Activated CD8-positive, alpha-beta memory T cell treated with anti-CD3 and anti-CD28 coated beads for 48 hours (primary cell): ENCODE data around the gene GATA5.

ENCODE experiments used
- DNase-seq, 3 experiments: peaks; one replicate each; pipeline ENCODE4 v3.0.0-alpha.2; 2020; ENCODE audit warnings: low read depth in 2 of 3, low spot score in 2 of 3

GATA5 gene

GRCh38 chr20:62488470-62488869 is 12.7 kb upstream of the GATA5 start:
- DNase-seq: no peak

GRCh38 chr20:62487561-62488354 is 12.0 kb upstream of the GATA5 start:
- DNase-seq: no peak

GRCh38 chr20:62487118-62487517 is 11.3 kb upstream of the GATA5 start:
- DNase-seq: no peak

DNA sequence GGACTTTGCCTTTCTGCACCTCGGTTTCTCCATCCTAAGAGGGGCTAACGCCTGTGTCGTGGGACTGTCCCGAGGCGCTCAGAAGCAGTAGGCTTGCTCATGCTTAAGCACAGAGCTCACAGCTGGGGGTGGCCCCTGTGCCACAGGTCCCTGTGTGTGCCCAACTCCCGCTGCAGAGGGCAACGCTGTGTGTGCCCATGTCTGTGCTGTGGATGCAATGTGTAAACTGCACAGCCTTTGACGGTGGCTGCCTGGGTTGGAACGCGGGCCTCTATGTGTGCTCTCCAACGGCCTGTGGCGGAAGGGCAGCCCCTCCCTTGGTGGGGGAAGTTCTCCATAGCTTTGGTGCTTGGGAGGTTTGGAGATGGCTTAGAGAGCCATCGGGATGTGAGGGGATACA is 10.7 kb upstream of the GATA5 start:
- DNase-seq: no peak

- DNase-seq: no peak
Observed at GRCh38 chr20:62485701-62486089, 9.9 kb upstream of the GATA5 start.

DNA sequence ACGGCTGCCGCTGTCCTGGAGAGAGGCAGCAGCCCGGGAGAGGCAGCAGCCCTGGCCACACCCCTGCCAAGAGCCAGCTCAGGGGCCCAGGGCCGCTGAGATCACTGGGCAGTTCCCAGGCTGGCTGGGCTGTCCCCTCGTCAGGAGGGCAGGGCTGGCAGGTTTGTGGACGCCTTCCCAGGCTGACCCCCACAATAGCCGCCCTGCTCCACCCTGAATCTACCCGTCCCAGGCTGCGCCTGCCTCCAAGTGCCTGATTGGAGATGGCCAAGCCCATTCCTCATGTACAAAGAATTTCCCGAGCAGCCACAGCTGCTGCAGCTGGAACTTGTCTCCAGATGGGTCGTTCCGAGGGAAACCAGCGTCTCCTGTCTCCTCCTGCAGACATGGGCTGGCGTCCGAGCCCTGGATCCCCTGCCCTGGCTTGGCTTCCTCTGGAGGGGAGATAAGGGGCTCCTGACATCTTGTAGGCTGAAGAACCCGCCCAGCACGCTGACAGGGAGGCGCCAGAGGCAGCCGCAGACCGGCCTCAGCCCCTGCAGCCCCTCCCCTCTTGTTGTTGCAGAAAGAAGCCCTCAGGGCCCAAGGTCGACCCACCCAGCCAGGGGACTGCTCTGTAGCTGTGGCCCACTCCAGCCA is 9.4 kb upstream of the GATA5 start:
- no peak for DNase-seq

GRCh38 chr20:62484478-62484877 is 8.7 kb upstream of the GATA5 start:
- DNase-seq: no peak

- DNase-seq: no peak
Observed at GRCh38 chr20:62483613-62484458, 8.0 kb upstream of the GATA5 start.

- no peak for DNase-seq
Observed at GRCh38 chr20:62482974-62483373, 7.2 kb upstream of the GATA5 start.

DNA sequence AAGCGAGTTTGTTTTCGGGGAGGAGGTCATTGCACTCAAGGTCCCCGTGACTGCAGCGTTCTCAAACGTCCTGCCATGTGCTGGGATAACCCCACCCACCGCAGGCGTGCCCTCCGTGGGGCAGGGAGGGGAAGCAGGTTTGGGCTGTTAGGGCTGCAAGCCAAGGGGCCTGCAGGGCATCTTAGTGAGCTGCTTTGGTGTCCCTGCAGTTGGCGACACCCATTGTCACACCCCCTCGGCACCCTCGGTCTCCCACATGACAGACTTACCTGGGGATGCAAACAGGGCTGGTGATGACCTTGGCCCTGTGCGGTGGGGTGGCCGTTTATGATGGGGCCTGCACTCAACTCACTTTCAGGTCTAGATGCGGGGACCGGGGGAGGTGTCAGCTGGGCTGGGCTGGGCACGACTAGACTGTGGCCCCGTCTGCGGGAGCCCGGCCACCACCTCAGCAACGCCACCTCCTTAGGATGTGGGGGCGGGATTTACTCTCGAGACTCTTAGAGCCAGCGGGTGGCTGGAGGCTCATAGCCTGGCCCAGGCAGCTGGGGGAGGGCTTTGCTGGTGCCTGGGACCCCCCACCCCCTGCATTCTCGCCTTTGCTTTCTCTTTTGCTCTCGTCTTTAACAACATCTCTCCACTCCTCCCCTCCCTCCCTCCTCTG is 6.5 kb upstream of the GATA5 start:
- DNase-seq: no peak

DNA sequence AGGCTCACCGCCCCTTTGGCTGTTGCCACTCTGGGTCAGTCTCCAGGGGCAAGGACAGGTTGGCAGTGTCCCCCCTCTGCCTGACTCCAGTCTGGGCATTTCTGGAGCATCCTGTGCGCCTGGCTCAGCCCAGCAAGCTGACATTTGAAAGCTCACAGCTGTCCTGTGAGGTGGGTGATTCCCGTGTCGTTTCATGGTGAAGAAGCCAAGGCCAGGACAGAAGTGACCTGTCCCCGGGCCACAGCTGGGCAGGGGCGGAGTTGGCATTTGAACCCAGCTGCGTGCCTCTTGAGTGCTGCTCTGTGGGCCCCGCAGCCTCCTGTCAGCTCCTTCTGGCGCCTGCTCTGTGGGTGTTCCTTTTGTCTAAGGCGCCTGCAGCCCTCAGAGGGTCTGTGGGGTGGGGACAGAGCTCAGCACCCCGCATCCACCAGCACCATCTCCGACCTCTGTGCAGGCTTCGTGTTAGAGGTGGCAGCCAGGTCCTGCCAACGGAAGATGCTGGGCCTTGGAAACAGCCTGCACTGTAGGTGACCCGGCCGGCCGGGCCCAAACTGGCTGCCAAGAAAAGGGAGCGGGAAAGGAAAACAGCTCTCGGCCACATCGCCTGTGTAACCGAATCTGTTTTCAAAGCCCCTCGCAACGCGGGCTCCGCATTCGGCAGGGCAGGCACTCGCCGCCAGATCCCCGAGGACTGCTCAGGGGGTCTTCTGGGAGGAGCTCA is 5.8 kb upstream of the GATA5 start:
- DNase-seq: no peak

DNA sequence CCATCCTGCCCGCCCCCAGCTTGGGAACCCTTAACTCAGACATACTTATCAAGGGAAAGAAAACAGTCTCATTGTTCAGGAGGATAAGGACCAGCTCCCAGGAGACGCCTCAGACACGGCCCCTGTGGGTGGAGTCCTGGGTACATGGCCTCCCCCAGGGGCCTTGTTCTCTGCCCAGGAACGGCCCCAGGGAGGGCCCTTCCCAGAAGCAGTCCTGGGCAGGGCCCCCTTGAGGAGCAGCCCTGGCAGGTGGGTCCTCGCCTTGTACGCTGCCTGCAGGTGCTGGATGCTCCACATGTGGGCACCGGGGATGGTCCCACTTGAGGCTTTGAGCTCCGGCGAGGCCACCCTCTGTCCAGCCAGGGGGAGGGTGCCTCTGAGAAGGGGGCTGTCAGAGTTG is 4.5 kb upstream of the GATA5 start:
- DNase-seq: no peak

- no peak for DNase-seq
Observed at GRCh38 chr20:62479656-62480055, 3.9 kb upstream of the GATA5 start.

GRCh38 chr20:62479156-62479555 is 3.4 kb upstream of the GATA5 start:
- no peak for DNase-seq

DNA sequence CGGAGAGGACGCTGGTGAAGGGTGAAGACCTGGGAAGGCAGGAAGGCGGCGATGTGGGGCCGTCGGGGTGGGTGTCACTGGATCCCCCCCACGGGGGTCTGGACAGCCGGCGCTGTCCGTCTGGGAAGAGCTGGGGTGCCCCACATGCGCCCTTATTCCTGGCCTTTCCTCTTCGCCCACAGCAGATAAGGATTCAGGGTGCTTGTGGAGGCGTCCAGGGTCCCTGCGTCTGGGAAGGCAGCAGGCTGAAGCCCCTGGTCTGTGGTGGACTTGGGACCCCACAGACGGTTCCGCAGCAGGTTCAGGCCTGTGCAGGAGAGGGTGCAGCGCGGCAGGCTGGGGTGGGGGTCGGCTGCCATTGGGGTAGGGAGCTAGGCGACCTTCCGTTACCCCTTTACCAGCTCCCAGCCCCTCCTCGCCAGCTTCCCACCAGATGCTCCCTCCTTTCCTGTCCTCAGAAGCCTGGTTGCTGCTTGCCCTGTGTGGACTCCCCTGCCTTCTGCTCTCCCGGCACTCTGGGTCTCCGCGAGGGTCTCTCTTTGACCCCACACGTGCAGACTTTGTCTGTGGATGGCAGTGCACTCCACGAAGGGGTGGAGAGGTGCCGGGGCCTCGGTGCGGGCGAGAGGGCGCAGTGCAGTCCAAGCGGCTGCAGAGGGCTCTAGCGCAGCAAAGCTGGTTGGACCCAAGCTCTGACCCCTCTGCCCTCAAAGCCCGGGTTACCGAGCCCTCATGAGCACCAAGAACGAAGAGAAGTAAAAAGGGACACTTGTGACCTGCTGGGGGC is 2.1 kb upstream of the GATA5 start:
- DNase-seq: no peak

- no peak for DNase-seq
Observed at GRCh38 chr20:62476056-62476838, 452 bp upstream of the GATA5 start.

GRCh38 chr20:62475027-62475771 is 596 bp downstream of the GATA5 start:
- no peak for DNase-seq

DNA sequence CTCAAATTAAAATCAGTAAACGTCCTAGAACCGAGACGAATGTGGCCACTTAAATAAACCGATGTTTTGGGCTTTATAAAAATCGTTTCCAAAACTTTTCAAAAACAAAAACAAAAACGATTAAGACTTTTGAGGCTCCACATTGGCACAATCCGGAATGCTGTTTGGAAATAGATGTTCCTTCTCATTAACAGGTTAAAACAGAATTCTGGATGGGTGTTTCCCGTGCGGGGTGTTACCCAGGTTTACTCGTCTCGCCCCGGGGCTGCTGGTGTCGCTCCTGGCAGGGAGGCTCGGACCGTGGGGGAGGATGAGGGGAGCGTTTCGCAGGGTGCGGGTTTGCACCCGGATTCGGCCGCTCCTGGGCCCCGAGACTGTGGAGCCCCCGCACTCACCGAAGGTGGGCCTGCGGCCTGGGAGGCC is 1.2 kb downstream of the GATA5 start:
- DNase-seq: no peak
